Fibroblast of peridontal ligament (primary cell): Measurements from ENCODE around the gene KDM2A.

Source experiments
- DNase-seq: peaks from one replicate; pipeline ENCODE4 v3.0.0-alpha.2; 2010; ENCODE audit errors: extremely low read depth

Gene KDM2A

GRCh38 chr11:67272327-67273259, 153.5 kb downstream of the KDM2A start:
- DNase-seq: no peak

- peak; percentile 16 for DNase-seq
Observed at GRCh38 chr11:67273260-67273990, 154.4 kb downstream of the KDM2A start.

GRCh38 chr11:67274768-67275605, 155.9 kb downstream of the KDM2A start:
- no peak for DNase-seq

GRCh38 chr11:67275606-67276409, 156.7 kb downstream of the KDM2A start:
- DNase-seq: no peak

- peak; percentile 26 for DNase-seq
Observed at GRCh38 chr11:67276781-67277230, 157.7 kb downstream of the KDM2A start.

- peak; percentile 51 for DNase-seq
Observed at GRCh38 chr11:67277231-67277961, 158.3 kb downstream of the KDM2A start.

- no peak for DNase-seq
Observed at GRCh38 chr11:67278135-67278938, 159.3 kb downstream of the KDM2A start.

GRCh38 chr11:67278939-67279588, 160.0 kb downstream of the KDM2A start:
- no peak for DNase-seq

GRCh38 chr11:67279589-67280340, 160.7 kb downstream of the KDM2A start:
- no peak for DNase-seq

GRCh38 chr11:67280341-67280787, 161.3 kb downstream of the KDM2A start:
- no peak for DNase-seq

GRCh38 chr11:67280788-67281551, 161.9 kb downstream of the KDM2A start:
- no peak for DNase-seq

- no peak for DNase-seq
Observed at GRCh38 chr11:67281552-67282150, 162.6 kb downstream of the KDM2A start.

GRCh38 chr11:67282155-67282875, 163.3 kb downstream of the KDM2A start:
- DNase-seq: no peak

- no peak for DNase-seq
Observed at GRCh38 chr11:67282876-67283371, 163.9 kb downstream of the KDM2A start.

GRCh38 chr11:67283481-67283963, 164.5 kb downstream of the KDM2A start:
- DNase-seq: no peak
